Gastroesophageal sphincter (tissue), 4 donors: Measurements from ENCODE around the gene DTHD1. TPM values are rescaled to one million over a fixed set of nuclear protein-coding genes. Genes with fewer than 3 reads are reported as not detected.

Source experiments
- ATAC-seq: fragments of 150-250 bp; one replicate; pipeline ENCODE4 v1.9.1; 2016; ENCODE audit warnings: mild to moderate bottlenecking, moderate library complexity
- H3K27ac ChIP-seq, 4 donors: fragments of 200-600 bp; sonication (generic) in 3 of 4; 1 replicate in 3 of 4; 2 replicates in 1 of 4; pipeline ENCODE4 v1.5.1; 2016 to 2019
- H3K27me3 ChIP-seq: fragments of 200-600 bp; sonication (generic); one replicate; pipeline ENCODE4 v1.5.1; 2019
- H3K36me3 ChIP-seq, 2 donors: fragments of 200-600 bp; sonication (generic); one replicate each; pipeline ENCODE4 v1.5.1; 2019; ENCODE audit warnings: control low read depth in 1 of 2
- H3K4me1 ChIP-seq, 3 donors: fragments of 200-600 bp; sonication (generic); 1 replicate in 2 of 3; 2 replicates in 1 of 3; pipeline ENCODE4 v1.5.1; 2016 to 2019; ENCODE audit warnings: control low read depth in 2 of 3
- H3K4me3 ChIP-seq, 2 donors: fragments of 200-600 bp; sonication (generic); one replicate each; pipeline ENCODE4 v1.5.1; 2019; ENCODE audit warnings: mild to moderate bottlenecking in 1 of 2, moderate library complexity in 1 of 2
- H3K9me3 ChIP-seq, 3 donors: fragments of 200-600 bp; sonication (generic); one replicate each; pipeline ENCODE4 v1.5.1; 2017 to 2019; ENCODE audit warnings: control low read depth in 2 of 3
- CTCF ChIP-seq, 4 experiments: fragments of 200-600 bp in 2 of 4; fragments of 450-650 bp in 2 of 4; sonication (generic) in 1 of 4; IDR thresholded peaks; one replicate each; pipeline ENCODE4 v1.5.1; 2017 to 2019; ENCODE audit warnings: antibody characterized with exemption in 4 of 4, mild to moderate bottlenecking in 2 of 4, moderate library complexity in 2 of 4
- EP300 ChIP-seq: sonication (generic); formaldehyde crosslinking; IDR thresholded peaks from one replicate; pipeline ENCODE4 v1.6.1; 2017; ENCODE audit warnings: antibody characterized with exemption, mild to moderate bottlenecking
- POLR2A ChIP-seq, 2 donors: fragments of 450-650 bp; IDR thresholded peaks; one replicate each; pipeline ENCODE4 v1.6.1; 2017; ENCODE audit warnings: antibody characterized with exemption in 2 of 2, mild to moderate bottlenecking in 2 of 2, moderate library complexity in 1 of 2
- POLR2AphosphoS5 ChIP-seq: sonication (generic); formaldehyde crosslinking; IDR thresholded peaks from one replicate; pipeline ENCODE4 v1.6.1; 2017; ENCODE audit warnings: antibody characterized with exemption
- WGBS, 2 donors: methylation state at CpG; one replicate each; pipeline ENCODE4 v1.1.5; 2018; ENCODE audit warnings: low coverage in 1 of 2; 5-methylcytosine and 5-hydroxymethylcytosine counted together
- total RNA-seq, 4 donors: library from RNA; depleted of rRNA; stranded (reverse); fragments of >200 nt; gene quantifications; one replicate each; pipeline ENCODE4 v1.1.0, GENCODE V29; 2016

The DTHD1 gene
- total RNA-seq, 4 donors from 2014 or later, result 0.15 to 0.81 TPM; not detected in 2

- no peak for TF ChIP-seq POLR2AphosphoS5
- TF ChIP-seq POLR2A (IDR thresholded peaks at IDR 0.05), result no peak
- TF ChIP-seq CTCF (IDR thresholded peaks at IDR 0.05), result no peak
- no peak for TF ChIP-seq EP300
- Histone ChIP-seq H3K4me1 (no peaks in the 10 kb centered on the region), H3K27me3 (no peaks in the 10 kb centered on the region), H3K36me3 (no peaks in the 10 kb centered on the region), H3K4me3 (no peak overlapping the region), H3K9me3 (no peaks in the 10 kb centered on the region), H3K27ac (no peak overlapping the region)
- WGBS, 2 donors, result 64 to 75% methylated on average over 2 to 3 of the region's 3 CpGs
- no peak for ATAC-seq
Measured at GRCh38 chr4:36325926-36326325, 44.5 kb downstream of the DTHD1 start.

GRCh38 chr4:36326476-36327029 lies 45.1 kb downstream of the DTHD1 start:
- Histone ChIP-seq H3K4me3 (no peak overlapping the region), H3K4me1 (no peaks in the 10 kb centered on the region), H3K27me3 (no peaks in the 10 kb centered on the region), H3K27ac (no peak overlapping the region), H3K9me3 (no peaks in the 10 kb centered on the region), H3K36me3 (no peaks in the 10 kb centered on the region)
- no peak for TF ChIP-seq POLR2A (IDR thresholded peaks at IDR 0.05)
- no peak for TF ChIP-seq EP300
- TF ChIP-seq POLR2AphosphoS5, result no peak
- no peak for TF ChIP-seq CTCF (IDR thresholded peaks at IDR 0.05)
- no peak for ATAC-seq
- WGBS, 2 donors, result 57 to 76% methylated on average over 1 to 4 of the region's 4 CpGs

- Histone ChIP-seq H3K4me1 (no peaks in the 10 kb centered on the region), H3K4me3 (no peak overlapping the region), H3K27me3 (no peaks in the 10 kb centered on the region), H3K27ac (no peak overlapping the region), H3K9me3 (no peaks in the 10 kb centered on the region), H3K36me3 (no peaks in the 10 kb centered on the region)
- 62 to 72% methylated on average over 5 of the region's 5 CpGs for WGBS, 2 donors
- no peak for ATAC-seq
- TF ChIP-seq CTCF (IDR thresholded peaks at IDR 0.05) (no peak), POLR2AphosphoS5 (no peak), POLR2A (IDR thresholded peaks at IDR 0.05) (no peak), EP300 (no peak)
Measured at GRCh38 chr4:36327400-36327799, 46.0 kb downstream of the DTHD1 start.

- Histone ChIP-seq H3K9me3 (no peaks in the 10 kb centered on the region), H3K4me1 (no peaks in the 10 kb centered on the region), H3K27ac (no peak overlapping the region), H3K4me3 (no peak overlapping the region), H3K36me3 (no peaks in the 10 kb centered on the region), H3K27me3 (no peaks in the 10 kb centered on the region)
- TF ChIP-seq CTCF (IDR thresholded peaks at IDR 0.05), result no peak
- no peak for TF ChIP-seq POLR2A (IDR thresholded peaks at IDR 0.05)
- TF ChIP-seq EP300, result no peak
- TF ChIP-seq POLR2AphosphoS5, result no peak
- WGBS, 2 donors, result 75 to 83% methylated on average over 9 of the region's 9 CpGs
- no peak for ATAC-seq
Measured at GRCh38 chr4:36328130-36328529, 46.7 kb downstream of the DTHD1 start.

GRCh38 chr4:36329228-36329627 lies 47.8 kb downstream of the DTHD1 start:
- WGBS, 2 donors, result 59 to 67% methylated on average over 2 of the region's 2 CpGs
- no peaks in the 10 kb centered on the region for H3K27me3 ChIP-seq
- H3K36me3 ChIP-seq, result no peaks in the 10 kb centered on the region
- H3K27ac ChIP-seq, result no peak overlapping the region
- no peak for ATAC-seq
- H3K4me3 ChIP-seq, result no peak overlapping the region
- no peaks in the 10 kb centered on the region for H3K9me3 ChIP-seq
- H3K4me1 ChIP-seq, result no peaks in the 10 kb centered on the region
- no peak for TF ChIP-seq POLR2AphosphoS5
- no peak for TF ChIP-seq EP300
- no peak for TF ChIP-seq CTCF (IDR thresholded peaks at IDR 0.05)
- TF ChIP-seq POLR2A (IDR thresholded peaks at IDR 0.05), result no peak
